ENCODE measurements around the gene SLC4A8.
A peak's percentile ranks its signal among the peaks of the same experiment; 100 is the strongest.

Gene SLC4A8

GRCh38 chr12:51528852-51529650 is 104.4 kb downstream of the SLC4A8 start:
- DNase-seq = no peak

GRCh38 chr12:51529651-51529970 is 105.0 kb downstream of the SLC4A8 start:
- DNase-seq = no peak

GRCh38 chr12:51530208-51530607 is 105.6 kb downstream of the SLC4A8 start:
- DNase-seq = no peak

DNA sequence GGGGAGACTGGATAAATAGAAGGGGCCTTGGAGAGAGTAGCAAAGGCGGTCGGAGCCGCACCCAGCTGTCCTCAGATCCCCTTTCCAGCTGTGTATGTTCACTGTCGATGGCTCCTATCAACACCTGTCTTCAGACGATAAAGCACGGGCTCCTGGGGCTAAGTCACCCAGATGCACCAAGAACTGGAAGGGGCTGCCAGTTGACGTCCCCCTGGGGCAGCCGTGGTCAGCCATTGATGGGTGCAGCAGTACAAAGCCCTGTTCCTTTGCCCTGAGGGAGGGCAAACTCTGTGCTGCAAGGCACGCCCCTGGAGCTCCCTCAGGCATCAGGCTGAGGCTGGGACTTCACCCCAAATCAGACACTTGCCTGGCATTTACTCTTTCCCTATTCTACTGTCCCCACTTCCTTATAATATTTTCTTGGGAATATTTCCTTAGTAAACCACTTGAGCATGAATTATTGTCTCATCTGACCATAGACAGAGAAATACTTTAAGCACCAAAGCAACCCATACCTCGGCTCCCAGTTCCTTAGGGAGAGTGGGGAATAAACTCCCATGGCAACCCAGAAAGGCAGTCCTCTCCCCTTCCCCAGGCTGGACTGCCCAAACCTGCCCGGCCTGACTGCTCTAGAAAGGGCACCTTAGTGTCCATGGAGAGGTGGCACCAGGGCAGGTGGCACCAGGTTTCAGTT is 106.8 kb downstream of the SLC4A8 start:
- DNase-seq = no peak

- DNase-seq = peak; percentile 63
Measured at GRCh38 chr12:51531978-51532497, 107.4 kb downstream of the SLC4A8 start.

- no peak for DNase-seq
Measured at GRCh38 chr12:51533799-51534198, 109.2 kb downstream of the SLC4A8 start.

DNA sequence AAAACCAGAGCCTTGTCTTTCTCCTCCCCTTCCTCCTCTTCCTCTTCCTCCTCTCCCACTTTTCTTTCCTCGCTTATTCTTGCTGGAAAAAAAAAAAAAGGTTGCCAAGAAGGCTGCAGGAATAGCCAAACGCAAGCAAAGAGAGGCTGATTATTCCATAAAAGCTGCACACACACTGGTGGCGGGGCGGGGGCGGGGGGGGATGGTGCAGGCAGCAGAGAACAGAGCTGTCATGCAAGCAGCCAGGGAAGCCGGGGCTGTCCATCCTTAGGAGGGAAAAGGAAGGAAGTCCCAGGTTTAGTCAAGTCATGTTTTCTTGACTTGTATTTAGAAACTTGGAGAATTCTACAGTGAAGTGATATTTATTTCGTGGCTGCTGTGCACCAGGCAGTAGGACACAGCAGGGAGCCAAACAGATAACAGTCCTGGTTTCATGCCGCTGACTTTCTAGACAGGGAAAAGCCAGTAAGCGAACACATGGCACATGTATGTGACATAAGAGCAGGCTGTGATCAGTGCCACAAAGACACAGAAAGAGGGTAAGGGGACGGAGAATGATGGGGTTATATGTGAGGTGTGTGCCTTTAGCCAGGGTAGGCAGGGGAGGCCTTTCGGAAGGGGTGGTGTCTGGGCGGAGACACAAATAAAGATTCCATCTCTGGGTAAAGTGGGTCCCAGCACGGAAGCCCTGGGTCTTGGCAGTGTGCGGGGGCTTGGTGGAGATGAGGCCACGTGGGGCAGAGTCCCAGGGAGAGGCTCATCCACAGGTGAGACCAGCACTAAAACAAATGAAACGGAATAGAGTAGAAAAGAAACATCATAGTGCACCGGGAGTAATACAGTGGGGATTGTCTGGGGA is 109.8 kb downstream of the SLC4A8 start:
- DNase-seq = no peak

GRCh38 chr12:51536159-51536558 is 111.5 kb downstream of the SLC4A8 start:
- no peak for DNase-seq

DNA sequence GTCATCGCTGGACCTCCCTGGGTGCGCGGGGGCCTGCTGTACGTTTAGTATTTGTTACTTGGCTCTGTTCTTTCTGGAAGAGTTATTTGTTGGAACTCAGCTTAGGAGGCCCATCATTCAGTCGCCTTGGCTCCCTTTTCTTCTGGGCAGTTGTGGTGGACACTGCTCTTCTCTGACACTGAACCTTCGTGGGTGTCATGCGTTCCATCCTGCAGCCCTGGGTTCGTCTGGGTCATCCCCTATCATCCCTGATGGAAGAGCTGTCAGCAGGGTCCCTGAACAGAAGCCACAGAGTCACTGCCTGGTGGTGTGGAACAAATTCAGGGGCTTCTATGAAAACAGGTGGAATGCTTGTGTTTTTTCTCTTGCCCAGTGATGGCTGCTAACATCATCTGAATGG is 113.5 kb downstream of the SLC4A8 start:
- no peak for DNase-seq

- no peak for DNase-seq
Measured at GRCh38 chr12:51538599-51538998, 114.0 kb downstream of the SLC4A8 start.

DNA sequence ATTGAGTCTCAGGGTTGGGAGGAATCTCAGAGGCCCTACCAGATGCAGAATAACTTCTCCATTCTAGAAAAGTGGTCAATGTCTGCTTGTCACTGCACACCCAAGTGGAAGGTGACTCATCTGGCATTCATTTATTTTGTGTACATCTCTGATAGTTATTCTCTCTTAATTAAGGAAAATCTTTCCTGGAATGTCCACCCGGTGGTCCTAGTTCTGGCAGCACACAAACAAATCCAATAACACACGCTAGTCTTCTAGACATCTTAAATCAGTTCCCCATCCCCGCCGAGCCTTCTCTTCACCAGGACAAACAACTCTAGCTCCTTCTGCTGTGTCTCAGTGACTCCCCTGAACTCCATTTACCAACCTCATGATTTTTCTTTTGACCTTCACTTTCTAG is 116.4 kb downstream of the SLC4A8 start:
- DNase-seq = no peak

GRCh38 chr12:51546097-51546496 is 121.5 kb downstream of the SLC4A8 start:
- no peak for DNase-seq

DNA sequence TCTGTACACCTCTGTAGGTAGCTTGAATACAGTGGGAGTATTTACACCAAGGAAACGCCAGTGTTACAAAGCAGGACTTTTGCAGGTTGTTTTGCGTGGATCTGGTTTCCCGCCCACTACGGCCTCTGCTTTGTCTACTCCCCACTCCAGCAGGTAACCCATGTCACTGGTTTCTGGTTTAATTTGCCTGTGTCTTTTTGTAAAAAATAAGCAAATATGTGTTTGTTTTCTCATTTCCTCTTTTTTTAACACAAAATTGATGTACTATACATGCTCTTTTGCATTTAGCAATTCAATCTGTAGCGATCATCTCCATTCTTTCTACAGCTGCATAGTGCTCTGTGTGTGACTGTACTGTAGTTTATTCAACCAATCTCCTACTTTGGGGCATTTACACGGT is 123.0 kb downstream of the SLC4A8 start:
- no peak for DNase-seq

DNA sequence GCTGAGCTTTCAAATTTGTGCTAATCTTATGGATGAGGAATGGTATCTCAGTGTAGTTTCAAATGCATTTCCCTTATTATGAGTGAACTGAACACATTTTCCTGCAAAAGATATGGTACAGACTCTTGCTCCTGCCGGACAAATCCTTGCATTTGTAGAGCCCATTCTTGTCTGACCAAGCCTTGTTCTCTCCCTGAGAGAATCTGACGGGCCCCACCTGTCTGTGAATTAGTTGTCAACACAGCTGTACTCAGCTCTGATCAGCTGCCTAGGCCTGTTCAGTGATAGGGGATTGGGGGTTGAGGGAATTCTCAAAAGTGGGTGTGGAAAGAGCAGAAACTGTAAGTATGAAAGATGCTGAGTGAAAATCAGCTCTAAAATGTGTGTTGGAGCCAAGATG is 123.6 kb downstream of the SLC4A8 start:
- no peak for DNase-seq

GRCh38 chr12:51549637-51550036 is 125.0 kb downstream of the SLC4A8 start:
- no peak for DNase-seq

All from stimulated activated CD4-positive, alpha-beta T cell treated with anti-CD3 and anti-CD28 coated beads, Interleukin-12 subunit alpha, Interleukin-12 subunit beta, amount 100 ng/mL, for 4 hours (primary cell).